HepG2 (cell line): ENCODE data around the gene TCFL5. TPM values are rescaled to one million over a fixed set of nuclear protein-coding genes. Genes with fewer than 3 reads are reported as not detected.

Experiments
- ATAC-seq: fragments of 200-7000 bp; cut with Tn5 transposase; 3 replicates; pipeline ENCODE4 v1.9.1; 2020; ENCODE audit warnings: mild to moderate bottlenecking, moderate library complexity
- BruUV-seq: library from RNA; stranded (reverse); fragments of 400-500 nt; replicated peaks from 2 replicates; lab custom pipeline; 2021; lab: Mats Ljungman, UMichigan
- CTCF ChIA-PET: fragments of 300-600 bp; formaldehyde crosslinking; extraction: SDS; loops from one replicate; lab custom pipeline; 2021; ENCODE audit warnings: low total read pairs, inconsistent platforms, low intra/inter-chr PET ratio; lab: Yijun Ruan, JAX
- POLR2A ChIA-PET: fragments of 350-600 bp; sonication (Branson Sonifier 250); formaldehyde crosslinking; loops from one replicate; lab custom pipeline; 2020; ENCODE audit warnings: antibody characterized with exemption, inconsistent platforms; lab: Yijun Ruan, JAX
- DNase-seq: peaks from one replicate; pipeline ENCODE4 v3.0.0-alpha.2; 2015; ENCODE audit warnings: low spot score
- FAIRE-seq: peaks from 3 replicates; lab custom pipeline; 2011; peaks lifted over from hg19 to GRCh38; lab: Jason Lieb, UNC
- H2AFZ ChIP-seq: one replicate; pipeline ENCODE4 v1.6.1; 2011; ENCODE audit warnings: low read length, inconsistent platforms
- H3K27ac ChIP-seq: fragments of 300-600 bp; 3 replicates; pipeline ENCODE4 v1.8.0; 2011; ENCODE audit warnings: mixed run types, mild to moderate bottlenecking, mixed read lengths, low read length, inconsistent platforms; ENCODE audit not compliant: insufficient read depth; ENCODE audit errors: extremely low read length
- H3K27me3 ChIP-seq, 2 experiments: fragments of 200-600 bp in 1 of 2; 2 replicates in 1 of 2; 3 replicates in 1 of 2; pipeline versions ENCODE4 v1.6.0 to v1.8.0; 2011; ENCODE audit warnings: low read length in 2 of 2, mild to moderate bottlenecking in 2 of 2, moderate library complexity in 2 of 2, inconsistent platforms in 1 of 2; ENCODE audit not compliant: insufficient read depth in 2 of 2, control insufficient read depth in 1 of 2
- H3K36me3 ChIP-seq, 2 experiments: fragments of 200-600 bp in 1 of 2; replicated peaks in 1 of 2; 2 replicates in 1 of 2; 3 replicates in 1 of 2; pipeline versions ENCODE4 v1.5.1 to v1.8.0; 2011; ENCODE audit warnings: low read length in 2 of 2, inconsistent platforms in 1 of 2; ENCODE audit not compliant: insufficient read depth in 2 of 2, control insufficient read depth in 1 of 2
- H3K4me1 ChIP-seq: 2 replicates; pipeline ENCODE4 v1.5.1; 2012; ENCODE audit warnings: low read length, inconsistent platforms; ENCODE audit not compliant: insufficient read depth
- H3K4me2 ChIP-seq: 2 replicates; pipeline ENCODE4 v1.6.0; 2011; ENCODE audit warnings: low read depth, low read length, inconsistent platforms
- H3K4me3 ChIP-seq, 3 experiments: fragments of 200-600 bp in 1 of 3; sonication (generic), shearing (Covaris generic) in 1 of 3; replicated peaks in 1 of 3; 2 replicates each; pipeline ENCODE4 v1.5.1; 2011 to 2016; ENCODE audit warnings: low read length in 3 of 3, inconsistent platforms in 2 of 3, low read depth in 2 of 3, mild to moderate bottlenecking in 2 of 3, control low read depth in 1 of 3, mixed read lengths in 1 of 3; ENCODE audit not compliant: insufficient read depth in 1 of 3
- H3K79me2 ChIP-seq: one replicate; pipeline ENCODE4 v1.6.1; 2011; ENCODE audit warnings: low read length, inconsistent platforms; ENCODE audit not compliant: insufficient read depth
- H3K9ac ChIP-seq: 2 replicates; pipeline ENCODE4 v1.6.0; 2011; ENCODE audit warnings: mild to moderate bottlenecking, low read depth, low read length, inconsistent platforms; ENCODE audit not compliant: insufficient read depth
- H3K9me3 ChIP-seq: 2 replicates; pipeline ENCODE4 v1.5.1; 2012; ENCODE audit warnings: mild to moderate bottlenecking, low read length
- H4K20me1 ChIP-seq: 2 replicates; pipeline ENCODE4 v1.6.0; 2011; ENCODE audit warnings: inconsistent platforms, mild to moderate bottlenecking, low read length, moderate library complexity; ENCODE audit not compliant: insufficient read depth
- ZBTB33 ChIP-seq: sonication (generic); formaldehyde crosslinking; IDR thresholded peaks from 2 replicates; pipeline ENCODE4 v1.4.0; 2020; ENCODE audit warnings: missing genetic modification reagents
- ZNF432 ChIP-seq: sonication (generic); formaldehyde crosslinking; IDR thresholded peaks from 2 replicates; pipeline ENCODE4 v1.5.0; 2020; ENCODE audit warnings: missing genetic modification reagents, mild to moderate bottlenecking, borderline replicate concordance
- ZNF552 ChIP-seq: sonication (generic); formaldehyde crosslinking; IDR thresholded peaks from 2 replicates; pipeline ENCODE4 v1.9.0; 2022; ENCODE audit warnings: missing genetic modification reagents, mild to moderate bottlenecking, borderline replicate concordance
- ZNF747 ChIP-seq: sonication (generic); formaldehyde crosslinking; IDR thresholded peaks from 2 replicates; pipeline ENCODE4 v1.8.1; 2023; ENCODE audit warnings: missing genetic modification reagents, mild to moderate bottlenecking, borderline replicate concordance
- WGBS: methylation state at CpG from one replicate; pipeline ENCODE4 v1.1.6; 2017; ENCODE audit warnings: low lambda C conversion rate; 5-methylcytosine and 5-hydroxymethylcytosine counted together
- in situ Hi-C: cut with HindIII; loops from 2 replicates; pipeline ENCODE4 v1.10.0; 2017; ENCODE audit warnings: low pct_unique_long_range_greater_than_20kb; ENCODE audit not compliant: extremely low pct_ligation_motif_present
- intact Hi-C: fragments of 100-400 bp; cut with micrococcal nuclease; formaldehyde crosslinking; loops from one replicate; pipeline ENCODE4 v1.10.0; 2022; ENCODE audit not compliant: unreplicated experiment
- polyA plus RNA-seq, 8 experiments: library from polyadenylated mRNA; depleted of rRNA in 3 of 8; stranded (reverse) in 7 of 8; unstranded in 1 of 8; fragments of >200 nt; fragmentation: Illumina TruSeq in 4 of 8; extraction: Trizol in 4 of 8; gene quantifications; 2 replicates each; pipeline versions ENCODE4 v1.2.1 to v1.2.3, GENCODE V29; 2011 to 2016; ENCODE audit warnings: low read depth in 4 of 8, missing spikeins in 1 of 8, mixed read lengths in 1 of 8; ENCODE audit not compliant: insufficient read depth in 1 of 8
- total RNA-seq, 5 experiments: library from RNA; depleted of rRNA; stranded (reverse); fragments of >200 nt; fragmentation: Illumina TruSeq; extraction: Trizol; gene quantifications; 2 replicates each; pipeline ENCODE4 v1.2.3, GENCODE V29; 2016; ENCODE audit warnings: low read depth in 1 of 5
- TF ChIP-seq, protein P1 (sequence below), 2 experiments: IDR thresholded peaks; 2 replicates each; pipeline ENCODE4 v1.6.1; 2011 to 2012; ENCODE audit warnings: low read length in 2 of 2, borderline replicate concordance in 1 of 2, low read depth in 1 of 2, mild to moderate bottlenecking in 1 of 2, moderate library complexity in 1 of 2
- TF ChIP-seq, protein P2 (sequence below): sonication (generic); formaldehyde crosslinking; IDR thresholded peaks from 2 replicates; pipeline ENCODE4 v1.8.0; 2022; ENCODE audit warnings: mild to moderate bottlenecking, missing genetic modification reagents

The TCFL5 gene
- total and polyA plus RNA-seq, 2 of the 13 experiments (the other 11 are each of a cell fraction or from before 2014, with no cell fraction given), result 14.8 to 20.0 TPM

DNA sequence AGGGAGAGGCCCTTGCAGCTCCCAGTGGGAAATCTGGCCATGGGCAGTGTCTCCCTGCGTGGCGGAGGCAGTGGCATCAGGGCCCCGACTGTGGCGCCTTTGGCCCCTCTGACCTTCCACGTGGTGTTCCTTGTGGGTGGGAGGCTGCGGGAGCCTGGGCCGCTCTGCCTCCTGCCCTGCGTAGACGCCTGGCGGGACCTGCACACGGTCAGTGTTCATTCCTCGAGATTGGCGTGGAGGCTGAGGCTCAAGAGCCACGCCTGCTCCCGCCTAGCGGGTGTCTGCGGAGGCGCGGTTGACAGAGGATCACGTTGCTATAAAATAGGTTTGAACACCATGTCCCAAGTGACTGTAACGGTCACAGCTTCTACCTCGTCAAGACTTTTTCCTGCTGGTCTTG lies 30.8 kb downstream of the TCFL5 start:
- in situ Hi-C loops, result no loop called here
- DNase-seq, result no peak
- CTCF ChIA-PET, result no interaction called here
- no peak for FAIRE-seq
- no peaks in the 10 kb centered on the region for H3K9me3 ChIP-seq
- TF ChIP-seq ZNF432 (no peak), ZNF552 (CRISPR knock-in tag) (0 out of 2 replicates have a peak, but pooled peaks have one; percentile 41), ZBTB33 (peak; percentile 83)
- TF ChIP-seq, all 625 proteins: peak for 2
- Histone ChIP-seq H3K36me3 (peaks cover 9 to 11% of the 10 kb centered on the region in 2 experiments; a peak in 3 of 5 replicates), H3K27ac (no peak overlapping the region), H3K4me3 (no peak overlapping the region), H4K20me1 (no peaks in the 10 kb centered on the region), H3K4me2 (no peak overlapping the region), H3K4me1 (peaks cover 23% of the 10 kb centered on the region), H3K9ac (no peak overlapping the region), H3K79me2 (no peaks in the 10 kb centered on the region), H2AFZ (no peak overlapping the region), H3K27me3 (no peaks in the 10 kb centered on the region)
- 95% methylated on average over 22 of the region's 22 CpGs for whole genome bisulfite sequencing
- intact Hi-C loops, result no loop called here
- no peak for ATAC-seq
- BruUV-seq, result no TSS peak
- POLR2A ChIA-PET, result interaction anchor here (1.3 to 3.2 kb wide), 3 partner anchors 8 to 123 kb away, joined by 3 to 22 read pairs (median 7); no protein-coding TSS in a partner anchor

- TF ChIP-seq, protein P1, sequence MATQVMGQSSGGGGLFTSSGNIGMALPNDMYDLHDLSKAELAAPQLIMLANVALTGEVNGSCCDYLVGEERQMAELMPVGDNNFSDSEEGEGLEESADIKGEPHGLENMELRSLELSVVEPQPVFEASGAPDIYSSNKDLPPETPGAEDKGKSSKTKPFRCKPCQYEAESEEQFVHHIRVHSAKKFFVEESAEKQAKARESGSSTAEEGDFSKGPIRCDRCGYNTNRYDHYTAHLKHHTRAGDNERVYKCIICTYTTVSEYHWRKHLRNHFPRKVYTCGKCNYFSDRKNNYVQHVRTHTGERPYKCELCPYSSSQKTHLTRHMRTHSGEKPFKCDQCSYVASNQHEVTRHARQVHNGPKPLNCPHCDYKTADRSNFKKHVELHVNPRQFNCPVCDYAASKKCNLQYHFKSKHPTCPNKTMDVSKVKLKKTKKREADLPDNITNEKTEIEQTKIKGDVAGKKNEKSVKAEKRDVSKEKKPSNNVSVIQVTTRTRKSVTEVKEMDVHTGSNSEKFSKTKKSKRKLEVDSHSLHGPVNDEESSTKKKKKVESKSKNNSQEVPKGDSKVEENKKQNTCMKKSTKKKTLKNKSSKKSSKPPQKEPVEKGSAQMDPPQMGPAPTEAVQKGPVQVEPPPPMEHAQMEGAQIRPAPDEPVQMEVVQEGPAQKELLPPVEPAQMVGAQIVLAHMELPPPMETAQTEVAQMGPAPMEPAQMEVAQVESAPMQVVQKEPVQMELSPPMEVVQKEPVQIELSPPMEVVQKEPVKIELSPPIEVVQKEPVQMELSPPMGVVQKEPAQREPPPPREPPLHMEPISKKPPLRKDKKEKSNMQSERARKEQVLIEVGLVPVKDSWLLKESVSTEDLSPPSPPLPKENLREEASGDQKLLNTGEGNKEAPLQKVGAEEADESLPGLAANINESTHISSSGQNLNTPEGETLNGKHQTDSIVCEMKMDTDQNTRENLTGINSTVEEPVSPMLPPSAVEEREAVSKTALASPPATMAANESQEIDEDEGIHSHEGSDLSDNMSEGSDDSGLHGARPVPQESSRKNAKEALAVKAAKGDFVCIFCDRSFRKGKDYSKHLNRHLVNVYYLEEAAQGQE (IDR thresholded peaks at IDR 0.05; ENCODE audit: borderline replicate concordance in 1 of 2, low read depth in 1 of 2, low read length in 2 of 2), result no peak
- TF ChIP-seq, protein P2, sequence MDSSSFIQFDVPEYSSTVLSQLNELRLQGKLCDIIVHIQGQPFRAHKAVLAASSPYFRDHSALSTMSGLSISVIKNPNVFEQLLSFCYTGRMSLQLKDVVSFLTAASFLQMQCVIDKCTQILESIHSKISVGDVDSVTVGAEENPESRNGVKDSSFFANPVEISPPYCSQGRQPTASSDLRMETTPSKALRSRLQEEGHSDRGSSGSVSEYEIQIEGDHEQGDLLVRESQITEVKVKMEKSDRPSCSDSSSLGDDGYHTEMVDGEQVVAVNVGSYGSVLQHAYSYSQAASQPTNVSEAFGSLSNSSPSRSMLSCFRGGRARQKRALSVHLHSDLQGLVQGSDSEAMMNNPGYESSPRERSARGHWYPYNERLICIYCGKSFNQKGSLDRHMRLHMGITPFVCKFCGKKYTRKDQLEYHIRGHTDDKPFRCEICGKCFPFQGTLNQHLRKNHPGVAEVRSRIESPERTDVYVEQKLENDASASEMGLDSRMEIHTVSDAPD, result no peak
- TF ChIP-seq ZNF747 (CRISPR knock-in tag), result no peak
- H3K4me2 ChIP-seq, result no peak overlapping the region
- no peak for DNase-seq
- H4K20me1 ChIP-seq, result no peaks in the 10 kb centered on the region; the same call in 1 of the 2 replicates
- H3K9me3 ChIP-seq, result no peaks in the 10 kb centered on the region
- ATAC-seq, result no peak
- in situ Hi-C loops (no loop called here), intact Hi-C loops (no loop called here)
- H3K9ac ChIP-seq, result no peak overlapping the region
- CTCF ChIA-PET, result no interaction called here
- no peak for FAIRE-seq
- 86% methylated on average over 14 of the region's 14 CpGs for WGBS
- no peak overlapping the region for H3K27ac ChIP-seq
- peaks cover 23% of the 10 kb centered on the region for H3K4me1 ChIP-seq
- H2AFZ ChIP-seq, result no peak overlapping the region
- no peaks in the 10 kb centered on the region for H3K27me3 ChIP-seq
- H3K79me2 ChIP-seq, result no peaks in the 10 kb centered on the region
- peaks cover 9 to 10% of the 10 kb centered on the region in 2 experiments; a peak in 3 of 5 replicates for H3K36me3 ChIP-seq
- POLR2A ChIA-PET, result no interaction called here
- no peak overlapping the region for H3K4me3 ChIP-seq
- no TSS peak for BruUV-seq
Observed at GRCh38 chr20:62830251-62830650, 31.4 kb downstream of the TCFL5 start.
